NCI-H1092 (cell line): ENCODE measurements around the gene VASH1.

Experiments used
- DNase-seq: peaks from one replicate; lab custom pipeline; 2025; lab: John Stamatoyannopoulos, UW

VASH1 gene

GRCh38 chr14:76772300-76773187 lies 11.3 kb downstream of the VASH1 start:
- DNase-seq: no peak

GRCh38 chr14:76773188-76773885 lies 12.1 kb downstream of the VASH1 start:
- DNase-seq: no peak

DNA sequence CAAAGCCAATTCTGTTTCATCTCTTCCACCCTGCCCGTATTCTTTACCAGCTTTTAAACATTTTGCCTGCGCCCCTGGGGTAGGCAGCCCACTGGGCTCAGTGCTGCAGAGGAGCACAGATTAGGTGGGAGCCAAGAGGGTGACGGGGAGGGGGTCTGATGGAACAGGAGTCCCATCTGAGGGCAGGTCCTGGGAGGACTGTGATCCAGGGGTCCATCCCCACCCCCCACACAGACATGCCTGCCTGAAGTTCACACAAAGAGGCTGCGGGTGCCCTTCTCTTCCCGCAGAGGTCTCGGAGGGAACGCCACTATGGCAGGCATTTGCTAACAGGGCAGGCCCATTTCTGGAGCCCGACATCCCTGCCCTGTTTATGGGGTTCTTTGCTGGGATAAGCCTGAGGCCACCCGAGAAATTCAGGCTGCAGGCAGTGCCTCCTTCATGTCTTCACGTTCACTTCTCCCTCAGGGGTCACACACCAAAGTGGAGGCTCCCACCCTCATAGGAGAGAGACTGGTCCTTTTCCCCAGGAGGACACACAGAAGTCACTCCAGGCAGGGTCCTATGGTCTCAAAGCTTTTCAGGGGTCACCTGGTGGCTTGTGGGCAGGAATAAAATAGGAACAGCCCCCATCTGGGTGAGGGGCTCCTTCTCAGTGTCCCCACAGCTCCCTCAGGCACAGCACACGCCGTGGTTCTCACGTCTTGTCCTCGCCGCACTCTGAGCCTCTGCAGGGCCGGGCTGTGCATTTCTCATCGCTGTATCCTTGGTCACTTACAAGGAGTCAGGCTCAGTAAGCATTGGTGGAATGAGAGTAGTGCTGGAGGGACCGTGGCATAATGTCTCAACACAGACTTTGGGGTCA lies 12.9 kb downstream of the VASH1 start:
- DNase-seq: no peak

- DNase-seq: no peak
Measured at GRCh38 chr14:76774821-76775694, 13.8 kb downstream of the VASH1 start.

- DNase-seq: no peak
Measured at GRCh38 chr14:76775695-76776427, 14.6 kb downstream of the VASH1 start.

DNA sequence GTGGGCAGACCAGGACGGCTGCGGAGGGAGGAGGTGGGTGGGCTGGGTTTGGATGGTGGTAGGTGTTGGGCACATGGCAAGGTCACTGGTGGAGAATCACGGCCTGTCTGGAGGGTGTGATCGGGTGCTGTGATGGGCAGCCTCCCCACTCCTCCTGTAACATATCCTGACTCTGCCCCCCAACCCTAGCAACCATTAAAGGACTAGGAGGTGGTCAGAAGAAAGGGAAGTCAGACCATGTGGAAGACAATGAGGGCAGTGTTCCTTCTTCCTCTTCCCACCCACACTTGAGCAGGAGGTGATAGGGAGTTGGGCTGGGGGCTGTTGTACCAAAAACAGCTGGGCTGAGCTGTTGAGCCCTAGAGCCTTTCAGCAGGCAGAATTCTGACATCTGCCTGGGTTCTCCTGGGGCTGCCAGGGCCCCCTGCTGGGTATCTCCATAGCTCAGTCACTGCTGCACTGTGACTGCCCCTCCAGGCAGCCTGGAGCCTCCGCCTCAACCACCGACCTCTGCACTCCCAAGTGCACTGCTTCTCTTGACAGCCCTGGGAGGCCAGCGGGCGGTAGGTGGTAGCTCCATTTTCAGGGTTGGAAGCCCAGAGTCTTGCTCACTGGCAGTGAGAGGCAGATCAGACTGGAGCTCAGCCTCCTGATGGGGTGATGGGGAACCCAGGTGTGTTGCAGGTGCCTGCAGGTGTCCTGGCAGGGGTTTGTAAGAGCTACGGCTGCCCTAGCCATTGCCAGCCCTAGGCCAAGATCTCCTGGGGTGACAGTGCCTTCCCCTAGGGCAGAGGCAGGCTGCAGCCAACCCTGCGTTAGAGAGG lies 15.4 kb downstream of the VASH1 start:
- DNase-seq: no peak

DNA sequence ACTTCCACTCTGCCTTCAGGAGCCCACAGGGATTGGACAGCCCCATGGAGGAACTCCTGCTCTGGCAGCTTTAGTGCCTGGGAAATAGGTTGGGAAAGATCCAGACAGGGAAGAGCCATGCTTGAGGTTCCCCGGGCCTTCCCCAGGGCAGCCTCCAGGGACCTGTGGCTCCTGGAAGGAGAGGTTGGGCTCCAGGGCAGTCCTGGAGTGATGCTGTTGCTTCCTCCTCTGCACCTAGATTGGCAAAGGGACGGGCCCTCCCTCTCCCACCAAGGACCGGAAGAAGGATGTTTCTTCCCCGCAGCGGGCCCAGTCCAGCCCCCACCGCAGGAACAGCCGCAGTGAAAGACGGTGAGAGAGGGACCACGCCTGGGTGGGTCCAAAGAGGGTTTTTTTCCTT lies 16.5 kb downstream of the VASH1 start:
- DNase-seq: no peak

DNA sequence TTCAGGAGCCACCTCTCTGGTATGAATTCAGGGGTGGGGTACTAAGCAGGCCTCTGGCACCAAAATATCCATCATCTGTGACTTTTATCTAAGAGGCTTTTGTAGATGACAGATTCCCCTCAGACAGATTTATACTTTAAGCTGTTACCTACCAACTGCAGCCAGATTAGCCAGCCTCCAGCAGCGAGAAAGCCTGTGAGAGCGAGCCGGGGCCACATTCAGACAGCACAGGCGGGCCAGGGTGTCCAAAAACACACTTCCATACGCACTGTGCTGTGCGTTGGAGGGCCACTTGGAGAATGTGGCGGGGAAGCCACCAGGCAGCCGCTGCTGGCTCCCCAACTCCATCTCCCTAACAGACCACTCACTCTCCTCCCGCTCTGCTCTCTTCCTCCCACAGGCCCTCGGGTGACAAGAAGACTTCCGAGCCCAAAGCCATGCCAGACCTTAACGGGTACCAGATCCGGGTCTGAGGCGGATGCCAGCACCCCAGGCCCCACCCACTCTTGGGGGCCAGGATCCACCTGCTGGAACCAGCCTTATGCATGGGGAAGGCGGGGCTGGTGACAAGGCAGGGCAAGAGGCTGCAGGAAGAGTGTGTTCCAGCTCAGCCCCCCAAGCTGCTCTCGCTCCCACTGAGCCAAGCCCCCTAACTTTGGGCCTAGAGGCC lies 17.4 kb downstream of the VASH1 start:
- DNase-seq: no peak

DNA sequence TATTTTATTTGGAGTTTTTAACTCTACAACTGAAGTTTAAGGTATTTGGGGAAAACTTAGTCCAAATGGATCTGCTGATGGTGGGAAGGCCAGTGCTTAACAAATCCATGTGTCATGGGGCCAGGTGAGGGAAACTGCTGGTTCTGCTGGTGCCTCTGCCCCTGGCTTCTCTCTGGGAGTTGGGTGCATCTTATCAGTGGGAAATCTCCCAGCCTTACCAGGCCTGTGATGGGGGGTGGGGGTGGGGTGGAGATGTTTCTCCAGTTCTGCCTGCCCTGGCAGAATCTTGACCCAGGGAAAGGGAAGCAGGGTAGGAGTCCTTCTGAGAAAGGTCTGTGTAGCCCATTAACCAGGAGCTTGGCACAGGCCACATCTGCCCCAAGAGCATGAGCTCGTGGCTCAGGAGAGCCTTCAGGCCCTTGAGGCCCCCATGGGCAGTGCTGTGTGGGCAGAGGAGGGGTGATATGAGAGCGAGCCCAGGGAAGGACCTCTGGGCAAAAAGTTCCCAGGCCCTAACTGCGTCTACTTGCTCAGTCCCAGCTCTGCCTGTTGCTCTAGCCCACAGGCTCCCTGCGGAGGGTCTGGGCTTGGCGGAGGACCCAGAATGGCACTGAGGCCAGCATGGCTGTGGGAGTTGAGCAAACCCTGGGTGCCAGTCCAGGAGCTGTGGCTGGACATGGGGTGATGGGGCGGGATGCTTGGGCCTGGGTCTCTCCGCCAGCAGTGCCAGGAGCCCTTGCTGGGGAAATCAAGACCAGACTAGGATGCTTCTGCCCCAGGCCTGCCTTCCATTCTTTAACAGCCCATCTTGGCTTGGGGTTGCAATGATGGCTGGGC lies 18.2 kb downstream of the VASH1 start:
- DNase-seq: no peak

DNA sequence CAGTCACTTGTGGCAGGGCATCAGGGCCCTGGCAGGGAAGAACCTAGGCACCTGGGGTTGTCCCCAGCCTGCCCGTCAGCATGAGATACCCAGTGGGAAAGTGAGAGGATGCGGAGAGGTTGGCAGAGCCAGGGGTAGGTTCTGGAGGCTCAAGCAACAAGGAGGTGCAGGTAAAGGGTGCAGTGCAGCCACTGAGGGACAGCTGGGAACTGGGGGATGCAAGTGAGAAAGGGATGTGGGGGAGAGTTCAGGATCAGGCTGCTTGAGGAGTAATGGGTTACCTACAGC lies 18.7 kb downstream of the VASH1 start:
- DNase-seq: no peak

- no peak for DNase-seq
Measured at GRCh38 chr14:76780360-76780759, 19.1 kb downstream of the VASH1 start.

DNA sequence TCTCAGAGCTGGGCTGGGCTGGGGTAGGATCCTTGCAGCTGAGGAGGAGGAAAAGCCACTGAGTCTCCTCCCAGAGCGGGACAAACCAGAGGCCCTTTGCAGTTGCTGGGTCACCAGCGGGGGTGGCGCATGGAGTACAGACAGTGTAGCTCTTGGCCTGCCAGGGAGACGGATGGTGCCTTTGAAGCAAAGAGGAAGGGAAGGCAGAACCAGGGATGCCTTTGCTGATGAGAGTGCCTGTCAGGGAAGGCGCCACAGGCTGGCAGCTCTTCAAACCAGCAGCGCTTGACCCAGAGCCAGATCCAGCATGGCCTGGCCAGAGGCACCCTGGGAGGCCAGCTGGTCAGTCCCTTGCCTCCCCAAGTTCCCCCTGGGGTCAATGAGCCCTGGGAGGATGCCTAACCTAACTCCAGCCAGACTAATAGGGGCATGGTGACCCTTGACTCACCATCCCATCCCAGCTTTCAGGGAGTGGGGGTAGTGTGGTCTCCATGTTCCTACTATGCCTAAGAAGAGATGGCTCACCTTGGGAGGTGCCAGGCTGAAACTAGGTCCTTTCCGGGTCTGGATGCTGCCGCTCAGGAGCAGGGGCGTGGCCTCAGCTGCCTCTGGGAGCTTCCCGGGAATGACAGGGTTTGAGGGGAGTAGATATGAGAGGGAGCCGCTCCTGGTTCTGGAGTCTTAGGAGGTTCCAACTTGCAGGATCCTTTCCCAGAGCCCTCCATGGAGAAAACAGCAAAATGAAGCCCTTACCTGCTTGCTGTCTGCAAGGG lies 19.8 kb downstream of the VASH1 start:
- no peak for DNase-seq

DNA sequence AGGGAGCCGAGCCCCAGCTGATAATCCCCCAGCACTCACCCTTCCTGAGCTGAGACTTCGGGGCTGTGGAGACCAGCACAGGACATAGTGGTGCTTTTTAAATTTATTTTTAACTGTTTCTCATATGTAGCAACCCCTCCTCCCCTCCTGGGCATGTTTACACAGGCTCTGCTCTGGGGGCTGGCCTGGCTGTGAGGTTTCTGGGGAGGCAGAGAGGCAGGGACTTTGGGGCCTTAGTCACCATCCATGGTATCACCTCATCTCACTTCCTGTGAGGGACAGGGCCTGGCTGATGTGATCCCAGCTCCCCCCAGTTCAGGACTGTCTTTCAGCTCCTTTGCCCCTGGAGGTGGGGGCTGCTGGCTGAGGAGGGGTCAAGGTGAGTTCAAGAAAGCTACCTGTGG lies 20.4 kb downstream of the VASH1 start:
- no peak for DNase-seq

GRCh38 chr14:76782115-76782884 lies 21.0 kb downstream of the VASH1 start:
- no peak for DNase-seq

DNA sequence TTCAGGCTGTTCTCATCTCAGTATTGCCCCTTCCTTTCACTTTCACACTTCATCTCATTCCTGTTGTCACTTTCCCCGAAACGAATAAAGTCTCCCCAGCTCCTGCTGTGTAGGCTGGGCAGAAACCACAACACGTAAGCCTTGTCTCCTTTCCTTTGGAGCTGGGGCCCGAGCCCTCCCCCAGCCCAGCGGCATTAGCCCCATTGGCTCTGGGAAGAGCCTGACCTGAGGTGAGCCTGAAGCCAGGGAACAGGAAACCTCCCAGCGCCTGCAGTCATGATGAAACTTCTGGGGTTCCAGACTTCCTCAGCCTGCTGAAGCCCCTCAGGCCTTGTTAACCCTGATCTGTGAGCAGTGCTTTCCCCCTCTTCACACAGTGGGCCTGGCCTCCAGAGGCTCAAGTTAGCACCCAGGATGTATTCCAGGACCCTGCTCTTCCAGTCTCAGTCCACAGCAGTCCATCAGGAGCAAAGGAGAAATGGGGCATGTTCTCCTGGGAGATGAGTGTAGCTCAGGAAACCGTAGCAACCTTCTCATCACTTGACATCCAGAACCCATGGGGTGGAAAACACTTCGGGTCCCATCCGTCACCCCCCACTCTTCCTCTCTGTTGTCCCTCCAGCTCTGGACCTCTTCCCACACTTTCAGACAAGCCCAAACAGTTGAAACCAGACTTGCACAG lies 21.8 kb downstream of the VASH1 start:
- DNase-seq: no peak

- DNase-seq: no peak
Measured at GRCh38 chr14:76784266-76784874, 23.1 kb downstream of the VASH1 start.
